Naive thymus-derived CD8-positive, alpha-beta T cell (primary cell): ENCODE data around the gene PLPPR1. TPM values are rescaled to one million over a fixed set of nuclear protein-coding genes. Genes with fewer than 3 reads are reported as not detected.

Source experiments
- ATAC-seq, 2 donors: fragments of 150-1000 bp; cut with Tn5 transposase in 1 of 2; sonication (Bioruptor Pico), chemical (Tn5 transposase) in 1 of 2; 1 replicate in 1 of 2; 2 replicates in 1 of 2; pipeline ENCODE4 v1.10.0; 2021; ENCODE audit warnings: mild to moderate bottlenecking in 2 of 2, moderate library complexity in 2 of 2
- POLR2A ChIA-PET: fragments of 350-600 bp; sonication (Branson Sonifier 250); formaldehyde crosslinking; loops from one replicate; lab custom pipeline; 2021; ENCODE audit warnings: antibody characterized with exemption; lab: Charles Lee
- DNase-seq, 10 donors: peaks; one replicate each; pipeline versions ENCODE4 v3.0.0 to v3.0.0-alpha.2; 2020 to 2022
- H3K27ac Mint-ChIP-seq, 10 donors: one replicate each; pipeline ENCODE4 v1.8.0; 2020 to 2022; ENCODE audit warnings: mild to moderate bottlenecking in 10 of 10, mixed read lengths in 10 of 10, moderate library complexity in 4 of 10, inconsistent platforms in 1 of 10
- H3K27me3 Mint-ChIP-seq, 5 donors: one replicate each; pipeline ENCODE4 v1.8.0; 2021 to 2022; ENCODE audit warnings: mixed read lengths in 5 of 5
- H3K36me3 Mint-ChIP-seq, 3 donors: one replicate each; pipeline ENCODE4 v1.8.0; 2020 to 2022; ENCODE audit warnings: mixed read lengths in 3 of 3, mild to moderate bottlenecking in 2 of 3, inconsistent platforms in 1 of 3
- H3K4me1 Mint-ChIP-seq, 4 donors: one replicate each; pipeline ENCODE4 v1.8.0; 2021 to 2022; ENCODE audit warnings: mixed read lengths in 4 of 4
- H3K4me3 Mint-ChIP-seq, 10 donors: one replicate each; pipeline ENCODE4 v1.8.0; 2020 to 2022; ENCODE audit warnings: mild to moderate bottlenecking in 10 of 10, mixed read lengths in 10 of 10, moderate library complexity in 6 of 10, inconsistent platforms in 1 of 10
- H3K9me3 Mint-ChIP-seq, 9 donors: one replicate each; pipeline ENCODE4 v1.8.0; 2020 to 2022; ENCODE audit warnings: mixed read lengths in 9 of 9, mild to moderate bottlenecking in 3 of 9, inconsistent platforms in 1 of 9, moderate library complexity in 1 of 9
- polyA plus RNA-seq, 3 donors: library from polyadenylated mRNA; unstranded; fragments of 300-500 nt; fragmentation: Illumina TruSeq; gene quantifications; one replicate each; pipeline ENCODE4 v1.2.3, GENCODE V29; 2021
- total RNA-seq, 8 experiments: library from RNA in 2 of 8; stranded (reverse) in 2 of 8; gene quantifications; one replicate each; pipeline ENCODE4 v1.2.3 and lab custom pipeline; 2021 to 2026

PLPPR1 gene
- total RNA-seq = not detected
- polyA plus RNA-seq = not detected
- total RNA-seq (lab: John Stamatoyannopoulos, UW) = 0 to 0.09 (median 0) reads per million in 6 experiments

GRCh38 chr9:101028346-101029314 is at the start of gene PLPPR1:
Gene PLPPR1, plus strand, starts transcription at chr9:101028727.
- peaks cover 0 to 2% (median under 1%) of the 10 kb centered on the region in 4 donors for H3K4me1 Mint-ChIP-seq
- H3K27me3 Mint-ChIP-seq = peaks cover 35 to 69% (median 47%) of the 10 kb centered on the region in 5 donors
- no peak within 1 kb of the TSS for H3K4me3 Mint-ChIP-seq
- peaks cover 0 to 1% (median 0%) of the 10 kb centered on the region in 9 donors for H3K9me3 Mint-ChIP-seq
- peak within 1 kb of the TSS in 1 of 10 donors; percentile 20 for H3K27ac Mint-ChIP-seq
- POLR2A ChIA-PET = no interaction called here
- no peak for DNase-seq
- ATAC-seq = no peak
- H3K36me3 Mint-ChIP-seq = no peaks in the 10 kb centered on the region

GRCh38 chr9:100989731-100990130 is 38.8 kb upstream of the PLPPR1 start:
- peaks cover 0 to 4% (median 0%) of the 10 kb centered on the region in 9 donors for H3K9me3 Mint-ChIP-seq

GRCh38 chr9:100990605-100991381 is 37.7 kb upstream of the PLPPR1 start:
- Mint-ChIP-seq H3K27ac (no peak overlapping the region), H3K4me3 (no peak overlapping the region), H3K4me1 (no peaks in the 10 kb centered on the region), H3K36me3 (no peaks in the 10 kb centered on the region), H3K27me3 (no peaks in the 10 kb centered on the region), H3K9me3 (peaks cover 0 to 4% (median 0%) of the 10 kb centered on the region in 9 donors)
- no peak for DNase-seq
- POLR2A ChIA-PET = no interaction called here
- ATAC-seq = no peak

More at GRCh38 chr9:100989731-100990130, 38.8 kb upstream of the PLPPR1 start:
- Mint-ChIP-seq H3K4me1 (no peaks in the 10 kb centered on the region), H3K4me3 (no peak overlapping the region), H3K27me3 (no peaks in the 10 kb centered on the region), H3K27ac (no peak overlapping the region), H3K36me3 (no peaks in the 10 kb centered on the region)
- ATAC-seq (no peak), DNase-seq (no peak)
- POLR2A ChIA-PET = no interaction called here

- H3K27me3 Mint-ChIP-seq = no peaks in the 10 kb centered on the region
- no peaks in the 10 kb centered on the region for H3K9me3 Mint-ChIP-seq
- no peak overlapping the region for H3K4me3 Mint-ChIP-seq
- no peaks in the 10 kb centered on the region for H3K4me1 Mint-ChIP-seq
- no peak overlapping the region for H3K27ac Mint-ChIP-seq
- H3K36me3 Mint-ChIP-seq = no peaks in the 10 kb centered on the region
- ATAC-seq = no peak
- no peak for DNase-seq
- POLR2A ChIA-PET = no interaction called here
Observed at GRCh38 chr9:100992632-100993031, 35.9 kb upstream of the PLPPR1 start.

GRCh38 chr9:100999906-101000544 is 28.5 kb upstream of the PLPPR1 start:
- Mint-ChIP-seq H3K36me3 (peaks cover 0 to 7% (median 0%) of the 10 kb centered on the region in 3 donors), H3K4me1 (no peaks in the 10 kb centered on the region), H3K27me3 (peaks cover 0 to 4% (median 0%) of the 10 kb centered on the region in 5 donors), H3K9me3 (peaks cover 0 to 20% (median 3%) of the 10 kb centered on the region in 9 donors), H3K27ac (no peak overlapping the region), H3K4me3 (no peak overlapping the region)
- POLR2A ChIA-PET = no interaction called here
- DNase-seq (no peak), ATAC-seq (no peak)

- Mint-ChIP-seq H3K4me1 (no peaks in the 10 kb centered on the region), H3K4me3 (no peak overlapping the region), H3K9me3 (peaks cover 4 to 39% (median 13%) of the 10 kb centered on the region in 9 donors), H3K36me3 (peaks cover 0 to 18% (median 0%) of the 10 kb centered on the region in 3 donors), H3K27ac (no peak overlapping the region), H3K27me3 (peaks cover 0 to 4% (median 0%) of the 10 kb centered on the region in 5 donors)
- no peak for DNase-seq
- POLR2A ChIA-PET = no interaction called here
- ATAC-seq = no peak
Observed at GRCh38 chr9:101005246-101005645, 23.3 kb upstream of the PLPPR1 start.

- Mint-ChIP-seq H3K4me1 (no peaks in the 10 kb centered on the region), H3K4me3 (no peak overlapping the region), H3K27me3 (peaks cover 0 to 9% (median 1%) of the 10 kb centered on the region in 5 donors), H3K36me3 (no peaks in the 10 kb centered on the region), H3K27ac (no peak overlapping the region), H3K9me3 (peaks cover 0 to 2% (median 0%) of the 10 kb centered on the region in 9 donors)
- no peak for ATAC-seq
- POLR2A ChIA-PET = no interaction called here
- no peak for DNase-seq
Observed at GRCh38 chr9:101014566-101014965, 14.0 kb upstream of the PLPPR1 start.

GRCh38 chr9:101018467-101018866 is 10.1 kb upstream of the PLPPR1 start:
- Mint-ChIP-seq H3K27me3 (peaks cover 0 to 9% (median 4%) of the 10 kb centered on the region in 5 donors), H3K27ac (no peak overlapping the region), H3K4me3 (no peak overlapping the region), H3K9me3 (peaks cover 0 to 3% (median 0%) of the 10 kb centered on the region in 9 donors), H3K4me1 (no peaks in the 10 kb centered on the region), H3K36me3 (no peaks in the 10 kb centered on the region)
- no peak for DNase-seq
- POLR2A ChIA-PET = no interaction called here
- ATAC-seq = no peak

GRCh38 chr9:101022704-101023103 is 5.8 kb upstream of the PLPPR1 start:
- DNase-seq = no peak
- Mint-ChIP-seq H3K4me3 (no peak overlapping the region), H3K27me3 (peaks cover 11 to 23% (median 20%) of the 10 kb centered on the region in 5 donors), H3K4me1 (no peaks in the 10 kb centered on the region), H3K27ac (no peak overlapping the region), H3K9me3 (peaks cover 0 to 3% (median 0%) of the 10 kb centered on the region in 9 donors), H3K36me3 (no peaks in the 10 kb centered on the region)
- POLR2A ChIA-PET = no interaction called here
- no peak for ATAC-seq

GRCh38 chr9:101025940-101026339 is 2.6 kb upstream of the PLPPR1 start:
- DNase-seq (no peak), ATAC-seq (no peak)
- no peaks in the 10 kb centered on the region for H3K36me3 Mint-ChIP-seq
- H3K27ac Mint-ChIP-seq = no peak overlapping the region
- H3K4me1 Mint-ChIP-seq = peaks cover 0 to 2% (median under 1%) of the 10 kb centered on the region in 4 donors
- peaks cover 22 to 46% (median 34%) of the 10 kb centered on the region in 5 donors for H3K27me3 Mint-ChIP-seq
- POLR2A ChIA-PET = no interaction called here
- peaks cover 0 to 3% (median 0%) of the 10 kb centered on the region in 9 donors for H3K9me3 Mint-ChIP-seq
- H3K4me3 Mint-ChIP-seq = no peak overlapping the region

GRCh38 chr9:101026824-101027223 is 1.7 kb upstream of the PLPPR1 start:
- DNase-seq (no peak), ATAC-seq (no peak)
- Mint-ChIP-seq H3K27me3 (peaks cover 31 to 55% (median 42%) of the 10 kb centered on the region in 5 donors), H3K9me3 (peaks cover 0 to 2% (median 0%) of the 10 kb centered on the region in 9 donors), H3K36me3 (no peaks in the 10 kb centered on the region), H3K27ac (no peak overlapping the region), H3K4me3 (no peak overlapping the region), H3K4me1 (peaks cover 0 to 2% (median under 1%) of the 10 kb centered on the region in 4 donors)
- POLR2A ChIA-PET = no interaction called here

- ATAC-seq (no peak), DNase-seq (no peak)
- H3K27me3 Mint-ChIP-seq = peaks cover 35 to 59% (median 46%) of the 10 kb centered on the region in 5 donors
- no peaks in the 10 kb centered on the region for H3K36me3 Mint-ChIP-seq
- H3K9me3 Mint-ChIP-seq = peaks cover 0 to 2% (median 0%) of the 10 kb centered on the region in 9 donors
- H3K4me1 Mint-ChIP-seq = peaks cover 0 to 2% (median under 1%) of the 10 kb centered on the region in 4 donors
- POLR2A ChIA-PET = no interaction called here
- H3K4me3 Mint-ChIP-seq = no peak overlapping the region
- no peak overlapping the region for H3K27ac Mint-ChIP-seq
Observed at GRCh38 chr9:101027236-101027635, 1.3 kb upstream of the PLPPR1 start.
